Activated CD4-positive, CD25-positive, alpha-beta regulatory T cell (primary cell): ENCODE results near the gene SUGCT.

Experiments used
- DNase-seq, 4 experiments: peaks; one replicate each; lab custom pipeline; 2025; lab: John Stamatoyannopoulos, UW

SUGCT gene

DNA sequence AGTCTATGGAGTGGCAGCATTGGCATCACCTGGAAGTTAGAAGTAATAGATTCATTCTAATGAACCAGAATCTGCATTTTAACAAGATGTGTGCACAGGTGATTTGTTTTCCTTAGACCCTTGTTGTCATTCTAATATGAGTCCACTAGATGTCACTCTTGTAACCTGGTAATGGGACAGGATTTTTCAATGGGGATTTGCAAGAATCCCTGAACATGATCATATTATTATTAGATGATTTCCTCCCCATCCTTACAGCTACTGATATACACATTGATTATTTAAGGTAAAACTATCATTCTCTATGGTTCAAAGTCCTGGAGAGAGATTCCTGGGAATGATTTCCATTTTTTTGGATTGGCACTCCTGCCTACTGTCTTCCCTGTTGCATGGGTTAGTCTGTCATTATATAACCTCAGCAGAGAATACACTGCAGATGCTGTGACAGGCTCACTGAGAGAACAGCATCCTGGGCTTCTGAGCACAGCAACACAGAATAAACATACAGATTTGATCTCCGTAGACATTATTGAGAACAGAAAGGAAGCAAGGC, 194.9 kb downstream of the SUGCT start:
- DNase-seq: no peak

DNA sequence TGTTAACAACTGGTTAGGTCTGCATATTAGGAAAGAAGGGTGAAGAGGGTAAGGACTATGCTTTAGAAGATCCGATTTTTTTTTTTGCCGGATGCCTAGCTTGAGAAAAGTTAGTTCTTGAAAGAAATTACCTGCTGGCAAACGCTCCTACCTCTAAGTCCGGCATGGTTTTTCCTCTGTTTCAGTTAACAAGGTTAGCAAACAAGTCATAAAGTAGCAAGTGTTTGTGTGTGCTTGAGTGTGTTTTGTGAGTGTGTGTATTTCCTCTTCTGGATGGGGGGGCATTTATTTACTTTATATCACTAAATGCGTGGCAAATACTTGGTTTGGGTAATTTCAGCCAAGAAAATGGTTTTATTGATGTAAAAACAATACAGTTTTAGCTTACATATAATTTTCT, 195.6 kb downstream of the SUGCT start:
- no peak for DNase-seq

DNA sequence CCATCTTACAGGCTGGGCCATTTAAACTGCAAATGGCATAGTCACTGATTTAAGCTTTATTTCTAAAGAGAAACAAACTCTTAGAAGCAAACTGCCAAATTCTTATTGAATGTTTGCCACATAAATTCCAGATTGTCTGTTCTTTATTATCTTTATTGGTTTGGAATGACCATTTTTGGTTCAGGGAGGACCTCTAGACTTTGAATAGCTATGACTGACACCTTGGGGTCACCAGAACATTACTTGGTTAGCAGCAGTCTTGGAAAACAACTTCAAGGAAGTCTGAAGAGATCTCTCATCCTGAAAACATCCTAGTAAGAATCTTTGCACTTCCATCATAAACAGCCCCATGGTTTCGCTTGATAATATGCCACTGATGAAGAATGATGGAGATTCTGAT, 197.1 kb downstream of the SUGCT start:
- no peak for DNase-seq

DNA sequence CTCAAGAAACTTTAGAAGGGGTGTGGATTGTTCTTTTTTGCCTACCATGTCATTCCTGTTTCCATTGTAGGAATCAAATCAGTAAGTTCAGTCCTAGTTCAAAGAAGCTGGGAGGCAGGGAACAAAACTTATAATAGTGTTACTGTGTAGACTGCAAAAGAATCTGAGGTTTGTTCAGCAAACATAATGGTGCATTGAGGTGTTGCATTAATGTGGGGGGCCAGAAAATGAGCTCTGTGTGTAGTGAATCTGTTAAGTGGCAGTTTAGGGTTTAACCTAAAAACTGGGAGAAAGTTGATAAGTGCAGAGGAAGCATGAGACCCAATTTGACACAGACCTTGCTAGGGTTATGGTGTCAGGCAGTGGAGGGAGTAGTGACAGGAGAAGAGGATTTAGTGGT, 197.7 kb downstream of the SUGCT start:
- no peak for DNase-seq

DNA sequence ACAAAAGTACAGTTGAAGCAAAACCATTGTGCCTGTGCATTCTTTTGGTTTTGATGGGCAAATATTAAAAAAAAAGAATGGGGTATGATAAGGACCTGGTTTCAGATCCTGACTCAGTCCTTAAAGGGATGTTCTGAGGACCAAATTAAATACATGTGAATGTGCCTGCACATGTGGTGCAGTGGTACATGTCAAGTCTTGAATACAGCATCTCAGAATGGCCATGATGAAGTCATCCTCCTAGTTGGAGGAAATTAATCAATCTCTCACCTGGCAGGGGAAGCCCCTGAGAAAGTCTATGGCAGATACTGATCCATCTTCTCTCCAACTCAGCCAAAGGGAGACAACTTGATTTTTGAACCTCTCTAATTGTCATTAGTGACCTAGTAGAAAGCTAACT, 207.0 kb downstream of the SUGCT start:
- no peak for DNase-seq

DNA sequence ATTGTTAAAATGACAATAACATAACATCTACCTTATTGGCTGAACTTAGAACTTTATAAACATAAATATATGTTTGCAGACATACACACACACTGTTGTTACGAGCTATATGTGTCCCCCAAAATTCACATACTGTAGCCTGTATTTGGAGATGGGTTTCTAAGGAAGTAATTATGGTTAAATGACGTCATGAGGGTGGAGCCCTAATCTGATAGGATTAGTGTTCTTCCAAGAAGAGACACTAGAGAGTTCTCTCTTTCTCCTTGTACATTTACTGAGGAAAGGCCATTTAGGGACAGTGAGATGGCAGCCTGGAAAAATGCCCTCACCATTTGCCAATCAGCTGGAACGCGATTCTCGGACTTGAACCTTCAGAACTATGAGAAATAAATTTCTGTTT, 211.7 kb downstream of the SUGCT start:
- no peak for DNase-seq

DNA sequence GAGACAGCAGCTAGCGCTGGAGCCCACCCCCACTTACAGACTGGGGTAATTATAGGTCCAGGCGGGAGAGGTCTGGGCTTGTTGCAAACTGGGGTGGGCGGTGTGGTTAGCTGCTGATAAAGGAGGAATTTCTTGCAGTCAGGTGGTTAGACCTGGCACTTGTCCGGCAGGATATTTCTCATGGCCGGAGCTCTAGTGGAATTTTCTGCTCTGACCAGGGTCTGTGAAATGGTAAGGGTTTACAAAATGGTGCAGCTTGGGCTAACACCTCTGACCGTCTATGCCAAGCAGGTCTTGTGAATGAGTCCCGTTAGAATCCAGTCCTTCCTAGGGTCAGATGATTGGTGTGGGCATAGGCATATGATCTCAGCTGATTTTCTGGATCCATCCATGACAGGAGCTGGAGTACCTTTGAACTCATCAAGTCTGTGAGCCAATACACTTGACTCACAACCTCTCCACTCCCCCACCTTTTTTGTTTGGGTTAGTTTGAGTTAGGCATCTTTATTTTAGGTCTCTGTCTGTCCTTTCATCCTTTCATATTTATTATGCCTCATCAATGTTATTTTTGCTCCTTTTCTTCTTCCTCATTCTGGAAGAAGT, 213.4 kb downstream of the SUGCT start:
- no peak for DNase-seq

DNA sequence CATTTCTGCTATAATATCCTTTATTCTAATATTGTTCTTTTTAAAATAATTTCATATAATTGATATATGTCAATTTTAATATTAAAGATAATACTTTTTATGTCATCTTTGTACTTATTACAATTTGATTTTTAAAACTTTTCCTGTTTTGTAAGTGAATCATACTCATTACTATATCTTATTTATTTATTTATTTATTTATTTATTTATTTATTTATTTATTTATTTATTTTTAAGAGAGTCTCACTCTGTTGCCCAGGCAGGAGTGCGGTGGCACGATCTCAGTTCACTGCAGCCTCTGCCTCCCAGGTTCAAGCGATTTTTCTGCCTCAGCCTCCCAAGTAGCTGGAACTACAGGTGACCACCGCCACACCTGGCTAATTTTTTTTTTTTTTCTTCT, 215.3 kb downstream of the SUGCT start:
- DNase-seq: no peak

DNA sequence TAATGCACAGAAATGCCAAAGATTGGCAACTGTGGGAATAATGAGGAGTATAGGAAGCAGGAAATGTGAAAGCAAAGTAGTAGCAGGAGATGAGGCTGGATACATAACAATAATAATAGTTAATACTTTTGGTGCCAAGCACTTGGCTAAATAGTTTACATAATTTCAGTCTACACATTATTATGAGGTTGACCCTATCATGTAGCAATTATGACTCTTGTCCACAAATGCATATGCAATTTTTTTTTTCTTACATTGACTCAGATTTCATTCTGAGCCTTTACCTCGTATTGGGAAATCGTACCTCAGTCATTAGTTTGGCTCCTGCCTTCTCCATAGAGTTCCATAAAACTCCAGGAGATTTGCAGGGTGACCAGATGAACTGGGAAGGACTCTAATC, 219.9 kb downstream of the SUGCT start:
- no peak for DNase-seq

DNA sequence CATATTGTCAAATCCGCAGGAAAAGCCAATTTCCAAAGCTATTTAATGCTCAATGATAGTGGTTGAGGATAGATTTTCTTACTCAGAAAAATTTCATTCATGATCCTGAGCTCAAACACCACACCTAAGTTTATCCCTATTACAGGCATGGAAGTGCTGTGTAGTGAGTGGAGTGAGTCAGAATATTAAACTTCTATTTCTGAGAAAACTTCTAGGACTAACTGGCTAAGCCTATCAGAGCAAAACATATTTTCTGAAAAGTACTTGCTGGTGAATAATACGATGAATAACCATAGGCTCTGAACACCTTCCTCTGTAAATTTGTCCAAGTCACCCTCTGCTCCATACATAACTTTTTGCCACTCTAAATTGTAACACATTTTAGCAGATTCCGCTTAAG, 221.5 kb downstream of the SUGCT start:
- no peak for DNase-seq

DNA sequence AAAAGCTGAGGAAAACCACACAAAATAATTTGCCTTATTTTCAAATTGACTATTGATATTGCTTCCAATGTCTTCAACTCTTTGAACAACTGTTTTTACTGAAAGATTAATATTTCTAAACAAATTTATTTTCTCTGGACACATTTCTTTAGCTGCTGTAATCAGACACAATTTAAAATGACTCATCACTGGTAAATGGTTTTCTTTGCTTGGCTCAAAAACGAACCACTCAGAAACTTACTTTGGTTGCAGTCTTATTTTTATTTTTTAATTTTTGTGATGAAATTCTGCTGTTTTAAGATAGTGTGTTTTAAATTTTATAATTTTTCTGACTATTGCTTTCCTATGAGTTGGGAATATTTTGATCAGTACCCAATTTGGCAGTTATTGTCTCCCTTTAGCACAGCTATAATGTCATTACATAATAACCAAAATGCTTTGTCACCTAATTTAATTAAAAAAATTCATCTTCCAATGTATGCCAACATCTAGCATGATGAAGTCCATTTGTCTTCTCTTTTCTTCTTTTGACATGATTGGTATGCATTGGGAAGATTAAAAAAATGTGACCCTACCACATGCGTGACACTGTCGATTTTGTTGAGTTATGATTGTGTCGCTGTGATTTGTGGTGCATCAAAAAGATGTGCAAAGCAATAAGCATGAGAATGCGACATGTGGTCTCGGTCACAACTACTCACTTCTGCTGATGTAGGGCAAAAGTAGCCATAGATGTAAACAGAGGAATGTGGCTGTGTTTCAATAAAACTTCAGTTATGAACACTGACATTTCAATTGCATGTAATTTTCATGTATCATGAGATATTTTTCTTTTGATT, 222.3 kb downstream of the SUGCT start:
- DNase-seq: no peak

DNA sequence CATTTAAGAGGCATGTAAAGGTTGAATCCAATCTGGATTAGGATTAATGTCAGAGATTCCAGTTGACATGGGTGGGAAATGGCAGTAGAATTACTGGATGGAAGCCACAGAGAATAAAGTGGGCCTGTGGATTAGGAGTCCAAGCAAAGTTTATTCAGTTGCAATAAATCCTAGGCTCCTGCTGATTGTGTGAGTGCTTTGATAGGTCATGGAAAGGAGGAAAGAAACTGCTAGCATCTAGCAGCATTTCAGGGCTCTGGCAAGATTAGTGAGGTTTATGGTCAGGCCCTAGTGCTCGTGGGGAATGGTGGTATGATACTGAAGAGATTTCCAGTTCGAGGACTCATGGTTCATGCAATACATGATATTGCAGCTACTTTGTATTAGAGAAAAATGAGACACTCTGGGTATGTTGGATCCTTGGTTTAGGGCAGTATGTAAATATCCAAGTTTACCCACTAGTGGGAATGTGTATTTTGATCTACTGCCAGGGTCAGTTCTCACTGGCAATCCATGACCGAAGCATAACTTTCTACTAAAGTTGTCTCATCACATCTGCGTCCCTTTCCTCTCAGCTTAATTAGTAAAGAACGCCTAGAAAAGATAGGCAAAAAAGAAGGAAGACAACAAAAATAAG, 235.0 kb downstream of the SUGCT start:
- no peak for DNase-seq

DNA sequence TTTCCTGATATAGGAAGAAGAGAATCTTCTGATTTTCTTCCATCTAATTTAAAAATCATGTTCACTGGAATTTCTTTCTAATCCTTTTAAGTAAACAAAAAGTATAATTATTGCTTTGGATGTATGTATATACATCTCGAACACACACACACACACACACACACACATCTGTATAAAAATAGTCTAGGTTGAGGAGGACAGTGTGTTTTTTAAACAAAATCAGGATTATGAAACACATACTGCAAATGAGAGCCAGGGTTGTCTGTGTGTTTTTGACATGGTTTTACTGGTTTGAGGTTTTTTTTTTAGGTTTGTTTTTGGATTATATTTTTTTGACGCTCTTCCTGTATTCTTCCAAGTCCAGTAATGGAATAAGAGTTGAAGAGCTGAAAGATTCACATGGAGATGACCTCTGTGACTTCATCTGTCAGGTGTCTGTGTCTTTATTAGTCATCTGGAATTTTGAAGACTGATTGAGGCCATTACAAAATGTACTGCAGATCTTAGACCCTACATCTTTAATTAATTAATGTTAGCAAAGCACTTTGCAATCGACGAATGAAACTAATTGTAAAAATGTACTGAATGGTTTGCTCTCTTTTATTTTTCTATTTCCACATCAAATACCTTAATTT, 237.1 kb downstream of the SUGCT start:
- no peak for DNase-seq

DNA sequence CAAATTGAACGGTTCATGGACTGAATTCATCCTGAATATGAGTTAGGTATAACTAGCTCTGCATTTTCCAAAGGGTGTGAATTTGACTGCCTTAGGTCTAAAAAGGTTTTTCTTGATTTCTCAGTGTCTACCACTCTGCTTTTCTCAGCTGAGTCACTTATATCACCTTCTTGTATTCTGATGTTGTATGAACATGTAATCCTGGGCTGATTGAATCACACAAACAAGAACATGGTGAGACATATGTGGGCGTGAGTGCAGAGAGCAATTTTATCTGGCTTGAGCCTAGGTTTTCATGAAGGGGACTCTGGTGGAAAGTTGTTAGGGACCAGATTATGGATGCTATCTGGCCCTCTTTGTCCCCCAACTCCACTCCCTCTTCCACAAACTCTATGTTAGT, 239.8 kb downstream of the SUGCT start:
- DNase-seq: no peak

DNA sequence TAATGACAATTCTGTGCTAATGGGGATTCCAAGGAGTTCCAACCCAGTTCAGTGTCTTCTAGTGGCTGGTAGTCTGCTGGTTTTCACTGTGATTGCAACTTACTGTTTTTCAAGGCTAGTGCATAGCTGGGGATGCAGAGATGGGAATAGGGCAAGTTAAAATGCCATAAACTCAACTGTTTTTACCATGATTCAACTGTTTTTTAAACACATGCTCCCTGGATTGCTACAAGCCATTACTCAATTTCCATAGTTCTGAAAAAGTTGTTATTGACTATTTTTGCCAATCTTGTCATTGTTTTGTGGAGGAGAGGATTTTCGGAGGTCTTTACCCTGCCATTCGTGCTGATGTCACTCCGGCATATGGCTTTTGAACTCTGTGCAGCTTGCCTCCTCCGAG, 245.3 kb downstream of the SUGCT start:
- DNase-seq: no peak

DNA sequence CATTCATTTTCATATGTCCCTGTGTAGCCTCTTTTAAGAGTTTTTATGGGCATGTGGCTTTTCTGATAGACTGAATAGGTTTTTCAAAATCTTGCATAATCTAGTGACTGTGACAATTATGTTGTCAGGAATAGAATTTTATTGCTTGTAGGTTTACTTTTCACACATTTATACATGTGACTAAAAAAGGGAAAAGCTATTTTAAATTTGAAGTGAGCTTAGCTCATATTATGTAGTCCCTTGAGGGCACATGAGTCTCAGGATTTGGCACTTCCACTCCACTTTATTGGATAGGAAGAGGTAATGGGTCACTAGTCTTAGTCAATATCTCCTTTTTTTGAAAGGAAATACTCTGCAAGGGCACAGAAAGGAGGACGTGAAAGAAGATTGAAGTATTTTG, 247.3 kb downstream of the SUGCT start:
- DNase-seq: no peak

DNA sequence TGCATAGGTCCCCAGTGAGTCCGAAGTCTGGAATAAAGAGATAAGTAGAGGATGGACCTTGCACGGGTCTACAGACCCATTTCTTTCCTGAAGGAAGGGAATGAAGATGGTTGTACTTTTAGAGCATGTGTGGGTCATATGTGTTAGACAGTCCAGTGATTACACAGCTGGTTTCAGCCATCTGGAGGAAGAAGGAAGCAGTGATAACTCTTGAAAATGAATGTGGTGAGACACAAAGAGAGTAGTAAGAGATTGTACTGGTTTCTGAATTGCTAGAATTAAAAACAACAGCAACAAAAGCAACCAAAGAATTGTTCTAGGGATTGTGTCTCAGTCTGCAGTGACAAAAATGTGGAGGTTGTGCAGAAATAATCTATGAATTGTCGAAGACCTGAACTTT, 258.9 kb downstream of the SUGCT start:
- DNase-seq: no peak

DNA sequence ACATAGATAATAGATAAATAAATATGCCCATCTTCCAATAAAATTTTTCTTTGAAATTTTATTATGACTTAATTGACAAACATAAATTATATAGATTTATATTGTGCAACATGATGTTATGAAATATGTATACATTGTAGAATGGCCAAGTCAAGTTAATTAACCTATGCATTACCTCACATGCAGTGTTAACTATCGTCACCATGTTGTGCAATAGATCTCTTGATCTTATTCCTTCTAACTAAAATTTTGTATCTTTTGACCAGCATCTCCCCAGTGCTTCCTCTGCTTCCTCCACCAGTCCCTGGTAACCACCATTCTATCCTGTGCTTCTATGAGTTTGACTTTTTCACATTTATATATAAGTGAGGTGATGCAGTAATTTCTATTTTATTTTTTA, 259.6 kb downstream of the SUGCT start:
- no peak for DNase-seq

DNA sequence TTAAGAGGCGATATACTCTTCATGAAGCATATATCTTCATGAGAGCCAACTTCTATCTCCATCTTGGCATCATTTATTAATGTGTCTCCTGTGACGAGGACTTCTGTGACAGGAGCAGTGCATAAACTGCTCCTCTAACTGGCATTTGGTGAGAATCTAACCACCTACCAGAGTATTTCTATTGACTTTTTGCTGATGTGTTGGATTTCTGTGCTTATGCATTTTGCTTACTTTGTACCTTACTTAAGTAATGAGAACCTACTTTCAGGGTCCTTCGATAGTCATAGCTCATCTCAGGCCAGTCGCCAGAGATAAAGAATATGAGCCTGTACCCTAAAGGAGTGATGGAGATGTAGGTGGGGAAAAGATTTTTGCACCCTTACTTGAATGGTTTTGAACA, 265.7 kb downstream of the SUGCT start:
- no peak for DNase-seq

DNA sequence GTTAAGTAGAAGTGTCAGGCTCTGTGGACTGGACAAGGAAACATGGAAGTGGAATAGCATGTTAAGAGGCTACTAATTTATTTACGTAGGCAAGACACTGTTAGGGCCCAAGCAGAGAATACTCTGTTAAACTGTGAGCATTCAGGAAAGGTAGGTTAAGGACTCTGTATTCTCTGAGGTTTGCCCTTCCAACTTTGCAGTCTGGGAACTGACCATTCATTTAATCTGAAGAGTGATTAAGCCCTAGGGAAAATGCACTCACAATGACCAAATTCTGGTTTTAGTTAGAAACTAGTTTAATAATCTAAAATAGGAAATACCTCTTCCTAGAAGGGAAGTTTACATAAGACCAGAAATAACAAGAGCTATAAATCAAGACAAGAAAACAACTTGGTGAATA, 266.6 kb downstream of the SUGCT start:
- DNase-seq: no peak

DNA sequence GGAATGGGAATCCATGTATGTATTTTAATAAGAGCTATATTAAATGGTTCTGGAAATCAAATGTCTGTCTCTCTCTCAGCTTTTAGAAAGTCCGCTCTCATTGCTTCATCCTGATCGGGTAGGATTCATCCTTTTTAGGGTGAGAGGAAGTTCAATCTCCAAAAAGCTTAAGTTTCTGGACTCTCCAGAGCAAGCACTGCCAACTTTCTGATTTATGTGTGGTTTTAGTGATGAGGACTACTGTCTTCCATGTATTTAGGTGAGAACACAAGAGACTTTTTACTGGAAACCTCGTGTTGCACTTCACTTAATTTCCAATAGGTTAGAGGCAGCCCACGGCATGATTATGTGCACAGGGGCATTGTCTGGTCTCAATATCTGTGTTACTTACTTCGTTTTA, 267.9 kb downstream of the SUGCT start:
- DNase-seq: no peak

DNA sequence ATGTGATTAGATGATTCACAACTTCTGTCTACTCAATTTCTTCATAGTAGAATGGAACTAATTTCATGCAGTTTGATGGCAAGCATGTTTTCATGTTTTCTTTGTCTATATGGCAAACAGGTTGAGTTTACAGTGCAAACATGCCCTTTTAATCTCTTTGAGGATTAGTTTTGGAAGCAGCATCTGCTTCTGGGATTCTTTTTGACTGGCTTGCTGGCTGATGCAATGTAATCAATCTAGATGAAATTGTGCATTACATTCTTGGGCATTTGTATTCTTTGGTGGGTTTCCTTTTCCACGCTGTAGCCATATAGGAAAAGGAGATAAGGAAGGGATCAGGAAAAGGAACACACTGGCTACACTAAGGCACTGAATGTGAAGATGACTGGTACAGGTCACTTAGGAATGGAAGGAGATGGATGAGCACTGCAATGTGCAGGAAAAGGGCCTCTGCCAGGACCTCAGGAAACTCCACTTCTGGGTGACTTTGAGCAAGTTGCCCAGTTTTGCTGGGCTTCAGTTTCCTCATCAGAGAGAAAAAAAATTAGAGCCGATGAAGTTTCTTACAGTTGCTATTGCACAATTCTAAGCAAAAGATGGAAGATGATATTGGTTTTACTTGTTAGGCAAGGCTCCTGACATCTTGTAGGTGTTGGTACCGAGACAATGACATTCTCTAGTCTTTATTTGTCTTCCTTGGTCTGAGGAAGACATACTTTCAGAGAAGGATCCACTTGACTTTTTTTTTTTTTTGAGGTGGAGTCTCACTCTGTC, 269.1 kb downstream of the SUGCT start:
- DNase-seq: no peak
